GM12873 (cell line): ENCODE results near the gene S100A3.

Experiments
- CTCF ChIP-seq: IDR thresholded peaks from 2 replicates; pipeline ENCODE4 v1.5.1; 2012; ENCODE audit warnings: low read depth, mild to moderate bottlenecking, moderate library complexity, low read length, control low read depth; ENCODE audit not compliant: insufficient read depth; ENCODE audit errors: missing control alignments

Gene S100A3

GRCh38 chr1:153509036-153509435, 40.0 kb downstream of the S100A3 start:
- no peak for TF ChIP-seq CTCF

- no peak for TF ChIP-seq CTCF
Measured at GRCh38 chr1:153507926-153508583, 41.0 kb downstream of the S100A3 start.

GRCh38 chr1:153506831-153507413, 42.1 kb downstream of the S100A3 start:
- TF ChIP-seq CTCF = no peak

GRCh38 chr1:153506386-153506785, 42.7 kb downstream of the S100A3 start:
- no peak for TF ChIP-seq CTCF

- TF ChIP-seq CTCF = no peak
Measured at GRCh38 chr1:153505576-153505975, 43.5 kb downstream of the S100A3 start.

GRCh38 chr1:153503766-153504165, 45.3 kb downstream of the S100A3 start:
- no peak for TF ChIP-seq CTCF

GRCh38 chr1:153498746-153499145, 50.3 kb downstream of the S100A3 start:
- no peak for TF ChIP-seq CTCF
